SK-N-SH (cell line): ENCODE data around the gene WWOX. TPM values are rescaled to one million over a fixed set of nuclear protein-coding genes. Genes with fewer than 3 reads are reported as not detected.

Source experiments
- CTCF ChIA-PET: fragments of 300-600, 350-600 bp; formaldehyde crosslinking; extraction: SDS; loops from one replicate; lab custom pipeline; 2021; lab: Yijun Ruan, JAX
- POLR2A ChIA-PET: fragments of 350-600 bp; sonication (Branson Sonifier 250); formaldehyde crosslinking; extraction: SDS; loops from one replicate; lab custom pipeline; 2020; ENCODE audit warnings: antibody characterized with exemption, inconsistent platforms; lab: Yijun Ruan, JAX
- DNase-seq: peaks from one replicate; pipeline ENCODE4 v3.0.0; 2012
- H2AFZ ChIP-seq: fragments of 200-600 bp; sonication (generic); 2 replicates; pipeline ENCODE4 v1.8.1; 2016; ENCODE audit warnings: antibody characterized with exemption, mild to moderate bottlenecking, low read depth
- H3F3A ChIP-seq: fragments of 200-600 bp; sonication (generic); replicated peaks from 2 replicates; pipeline ENCODE3; 2016; ENCODE audit warnings: antibody characterized with exemption, mild to moderate bottlenecking; ENCODE audit not compliant: insufficient read depth
- H3K27ac ChIP-seq, 2 experiments: fragments of 200-500 bp in 1 of 2; fragments of 200-600 bp in 1 of 2; sonication (Bioruptor generic) in 1 of 2; sonication (generic), shearing (Covaris generic) in 1 of 2; 2 replicates each; pipeline versions ENCODE4 v1.5.1 to v1.6.1; 2014 to 2016; ENCODE audit warnings: low read depth in 2 of 2, inconsistent platforms in 1 of 2, low read length in 1 of 2, mild to moderate bottlenecking in 1 of 2, mixed read lengths in 1 of 2
- H3K27me3 ChIP-seq: fragments of 200-600 bp; sonication (generic), shearing (Covaris generic); 2 replicates; pipeline ENCODE4 v1.6.1; 2016; ENCODE audit warnings: mixed run types; ENCODE audit not compliant: insufficient read depth
- H3K36me3 ChIP-seq, 2 experiments: fragments of 200-500 bp in 1 of 2; fragments of 200-600 bp in 1 of 2; sonication (Bioruptor generic) in 1 of 2; sonication (generic) in 1 of 2; replicated peaks in 1 of 2; 2 replicates each; pipeline versions ENCODE3 to v1.5.1; 2014 to 2016; ENCODE audit warnings: low read length in 1 of 2, mild to moderate bottlenecking in 1 of 2; ENCODE audit not compliant: insufficient read depth in 2 of 2, control insufficient read depth in 1 of 2
- H3K4me1 ChIP-seq, 2 experiments: fragments of 200-500 bp in 1 of 2; fragments of 200-600 bp in 1 of 2; sonication (Bioruptor generic) in 1 of 2; sonication (generic), shearing (Covaris generic) in 1 of 2; 2 replicates each; pipeline versions ENCODE4 v1.5.1 to v1.6.1; 2014 to 2016; ENCODE audit warnings: low read depth in 1 of 2, low read length in 1 of 2, mixed run types in 1 of 2; ENCODE audit not compliant: insufficient read depth in 2 of 2, control insufficient read depth in 1 of 2
- H3K4me2 ChIP-seq: fragments of 200-600 bp; sonication (generic), shearing (Covaris generic); 2 replicates; pipeline ENCODE4 v1.6.1; 2017; ENCODE audit warnings: mixed run types
- H3K4me3 ChIP-seq, 2 experiments: fragments of 200-500 bp in 1 of 2; fragments of 200-600 bp in 1 of 2; sonication (Bioruptor generic) in 1 of 2; sonication (generic), shearing (Covaris generic) in 1 of 2; 2 replicates each; pipeline versions ENCODE4 v1.5.1 to v1.8.1; 2014 to 2016; ENCODE audit warnings: low read depth in 2 of 2, inconsistent platforms in 1 of 2, low read length in 1 of 2, mild to moderate bottlenecking in 1 of 2, mixed read lengths in 1 of 2, moderate library complexity in 1 of 2
- H3K79me2 ChIP-seq: fragments of 200-600 bp; sonication (generic); 2 replicates; pipeline ENCODE4 v1.8.1; 2017; ENCODE audit warnings: mild to moderate bottlenecking; ENCODE audit not compliant: insufficient read depth
- H3K9ac ChIP-seq: fragments of 200-600 bp; sonication (generic); 2 replicates; pipeline ENCODE4 v1.6.1; 2017; ENCODE audit warnings: mixed run types
- H3K9me2 ChIP-seq: fragments of 200-600 bp; sonication (generic); 2 replicates; pipeline ENCODE4 v1.6.1; 2017; ENCODE audit warnings: mixed run types
- H3K9me3 ChIP-seq: fragments of 200-600 bp; sonication (generic); 2 replicates; pipeline ENCODE4 v1.6.1; 2017; ENCODE audit warnings: mixed run types, mild to moderate bottlenecking, moderate library complexity
- H4K20me1 ChIP-seq: fragments of 200-600 bp; sonication (generic); 2 replicates; pipeline ENCODE4 v1.6.1; 2017; ENCODE audit warnings: mild to moderate bottlenecking, mixed run types; ENCODE audit not compliant: insufficient read depth
- CHD2 ChIP-seq: fragments of 150-350 bp; IDR thresholded peaks from 2 replicates; pipeline ENCODE4 v1.6.1; 2018; ENCODE audit warnings: low read length; ENCODE audit not compliant: partially characterized antibody
- CTCF ChIP-seq: fragments of 200-600 bp; sonication (generic); IDR thresholded peaks from 2 replicates; pipeline ENCODE4 v1.6.1; 2017; ENCODE audit warnings: antibody characterized with exemption, mild to moderate bottlenecking, moderate library complexity
- EP300 ChIP-seq, 2 experiments: IDR thresholded peaks; 2 replicates each; pipeline versions ENCODE4 v1.4.0 to v1.6.1; 2012; ENCODE audit warnings: borderline replicate concordance in 1 of 2, low read depth in 1 of 2, low read length in 1 of 2
- EZH2phosphoT487 ChIP-seq: fragments of 200-600 bp; sonication (generic); IDR thresholded peaks from 2 replicates; pipeline ENCODE4 v1.6.1; 2017; ENCODE audit warnings: low read depth, mixed run types, mild to moderate bottlenecking, antibody characterized with exemption, moderate library complexity, borderline replicate concordance
- FOSL2 ChIP-seq: IDR thresholded peaks from 2 replicates; pipeline ENCODE4 v1.4.0; 2012; ENCODE audit warnings: low read depth, mild to moderate bottlenecking, moderate library complexity, borderline replicate concordance
- FOXJ3 ChIP-seq: sonication (generic); formaldehyde crosslinking; IDR thresholded peaks from 2 replicates; pipeline ENCODE4 v1.5.1; 2020; ENCODE audit warnings: mild to moderate bottlenecking, missing genetic modification reagents
- FOXM1 ChIP-seq: IDR thresholded peaks from 2 replicates; pipeline ENCODE4 v1.4.0; 2012; ENCODE audit warnings: low read depth, mild to moderate bottlenecking
- GABPA ChIP-seq: IDR thresholded peaks from 2 replicates; pipeline ENCODE4 v1.4.0; 2012; ENCODE audit warnings: low read depth, mild to moderate bottlenecking
- JUND ChIP-seq: IDR thresholded peaks from 2 replicates; pipeline ENCODE4 v1.4.0; 2012
- MXI1 ChIP-seq: IDR thresholded peaks from 2 replicates; pipeline ENCODE4 v1.6.1; 2012; ENCODE audit warnings: mild to moderate bottlenecking, low read depth, low read length, improper control_type of control experiment
- NFIC ChIP-seq: IDR thresholded peaks from 2 replicates; pipeline ENCODE4 v1.4.0; 2012; ENCODE audit warnings: borderline replicate concordance
- NRF1 ChIP-seq: IDR thresholded peaks from 2 replicates; pipeline ENCODE4 v1.6.1; 2012; ENCODE audit warnings: low read depth, mild to moderate bottlenecking, low read length
- PBX3 ChIP-seq: IDR thresholded peaks from 2 replicates; pipeline ENCODE4; 2012
- RFX5 ChIP-seq: IDR thresholded peaks from 2 replicates; pipeline ENCODE4 v1.6.1; 2012; ENCODE audit warnings: mild to moderate bottlenecking, improper control_type of control experiment, low read length
- RXRA ChIP-seq: IDR thresholded peaks from 2 replicates; pipeline ENCODE4 v1.4.0; 2012; ENCODE audit warnings: low read depth, mild to moderate bottlenecking, borderline replicate concordance
- SIN3A ChIP-seq: IDR thresholded peaks from 2 replicates; pipeline ENCODE4 v1.6.1; 2012; ENCODE audit warnings: low read depth, mild to moderate bottlenecking, low read length, moderate library complexity, borderline replicate concordance
- TAF1 ChIP-seq: IDR thresholded peaks from 2 replicates; pipeline ENCODE4 v1.6.1; 2012; ENCODE audit warnings: low read depth, mild to moderate bottlenecking, low read length, moderate library complexity, borderline replicate concordance
- ZBTB33 ChIP-seq: IDR thresholded peaks from 2 replicates; pipeline ENCODE4 v1.4.0; 2012; ENCODE audit warnings: low read depth, borderline replicate concordance
- WGBS: methylation state at CpG from one replicate; pipeline ENCODE4 v1.1.6; 2017; ENCODE audit warnings: low lambda C conversion rate; 5-methylcytosine and 5-hydroxymethylcytosine counted together
- polyA plus RNA-seq, 3 experiments: library from polyadenylated mRNA; depleted of rRNA; stranded (reverse); fragments of >200 nt; gene quantifications; 2 replicates each; pipeline ENCODE4 v1.2.3, GENCODE V29; 2012
- TF ChIP-seq, protein P1 (sequence below): fragments of 150-350 bp; IDR thresholded peaks from 2 replicates; pipeline ENCODE4 v1.6.1; 2016; ENCODE audit warnings: mild to moderate bottlenecking, low read depth, low read length
- TF ChIP-seq, protein P2 (sequence below): fragments of 150-350 bp; IDR thresholded peaks from 2 replicates; pipeline ENCODE4 v1.6.1; 2017; ENCODE audit warnings: antibody characterized with exemption, low read length, low read depth, borderline replicate concordance

Gene WWOX
- polyA plus RNA-seq, 1 of the 3 experiments (the other 2 are of a cell fraction), result 10.8 TPM

DNA sequence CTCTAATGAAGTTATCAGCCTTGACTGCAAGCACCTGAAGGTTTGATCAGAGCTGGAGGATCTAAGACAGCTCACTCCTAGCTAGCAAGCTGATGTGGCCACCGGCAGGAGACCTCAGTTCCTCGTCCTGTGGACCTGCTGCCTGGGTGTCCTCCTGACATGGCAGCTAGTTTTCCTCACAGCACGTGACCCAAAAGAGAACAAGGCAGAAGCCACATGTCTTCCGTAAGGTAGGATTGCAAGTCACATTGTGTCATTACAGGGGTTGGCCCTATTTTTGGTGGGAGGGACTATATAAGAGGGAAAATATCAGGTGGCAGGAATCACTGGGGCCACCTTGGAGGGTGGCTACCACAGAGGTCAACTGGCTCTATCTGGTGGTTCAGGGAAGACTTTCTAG, 18.1 kb upstream of the WWOX start:
- Histone ChIP-seq H3K9me2 (no peaks in the 10 kb centered on the region), H2AFZ (no peak overlapping the region), H3K36me3 (no peaks in the 10 kb centered on the region), H3K4me1 (no peaks in the 10 kb centered on the region), H3K9me3 (no peaks in the 10 kb centered on the region), H4K20me1 (no peaks in the 10 kb centered on the region), H3K27ac (no peak overlapping the region), H3K4me2 (no peak overlapping the region), H3K27me3 (no peaks in the 10 kb centered on the region), H3F3A (no peaks in the 10 kb centered on the region), H3K4me3 (no peak overlapping the region), H3K9ac (no peak overlapping the region), H3K79me2 (no peaks in the 10 kb centered on the region)
- 60% methylated on average over 2 of the region's 4 CpGs for WGBS
- ChIA-PET CTCF (no interaction called here), POLR2A (no interaction called here)
- no peak for TF ChIP-seq PBX3
- TF ChIP-seq JUND, result no peak
- no peak for TF ChIP-seq CHD2
- TF ChIP-seq, protein P1, sequence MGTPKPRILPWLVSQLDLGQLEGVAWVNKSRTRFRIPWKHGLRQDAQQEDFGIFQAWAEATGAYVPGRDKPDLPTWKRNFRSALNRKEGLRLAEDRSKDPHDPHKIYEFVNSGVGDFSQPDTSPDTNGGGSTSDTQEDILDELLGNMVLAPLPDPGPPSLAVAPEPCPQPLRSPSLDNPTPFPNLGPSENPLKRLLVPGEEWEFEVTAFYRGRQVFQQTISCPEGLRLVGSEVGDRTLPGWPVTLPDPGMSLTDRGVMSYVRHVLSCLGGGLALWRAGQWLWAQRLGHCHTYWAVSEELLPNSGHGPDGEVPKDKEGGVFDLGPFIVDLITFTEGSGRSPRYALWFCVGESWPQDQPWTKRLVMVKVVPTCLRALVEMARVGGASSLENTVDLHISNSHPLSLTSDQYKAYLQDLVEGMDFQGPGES, result no peak
- no peak for TF ChIP-seq SIN3A
- TF ChIP-seq GABPA, result no peak
- TF ChIP-seq, protein P2, sequence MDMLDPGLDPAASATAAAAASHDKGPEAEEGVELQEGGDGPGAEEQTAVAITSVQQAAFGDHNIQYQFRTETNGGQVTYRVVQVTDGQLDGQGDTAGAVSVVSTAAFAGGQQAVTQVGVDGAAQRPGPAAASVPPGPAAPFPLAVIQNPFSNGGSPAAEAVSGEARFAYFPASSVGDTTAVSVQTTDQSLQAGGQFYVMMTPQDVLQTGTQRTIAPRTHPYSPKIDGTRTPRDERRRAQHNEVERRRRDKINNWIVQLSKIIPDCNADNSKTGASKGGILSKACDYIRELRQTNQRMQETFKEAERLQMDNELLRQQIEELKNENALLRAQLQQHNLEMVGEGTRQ, result no peak
- no peak for TF ChIP-seq FOXM1
- DNase-seq, result no peak

DNA sequence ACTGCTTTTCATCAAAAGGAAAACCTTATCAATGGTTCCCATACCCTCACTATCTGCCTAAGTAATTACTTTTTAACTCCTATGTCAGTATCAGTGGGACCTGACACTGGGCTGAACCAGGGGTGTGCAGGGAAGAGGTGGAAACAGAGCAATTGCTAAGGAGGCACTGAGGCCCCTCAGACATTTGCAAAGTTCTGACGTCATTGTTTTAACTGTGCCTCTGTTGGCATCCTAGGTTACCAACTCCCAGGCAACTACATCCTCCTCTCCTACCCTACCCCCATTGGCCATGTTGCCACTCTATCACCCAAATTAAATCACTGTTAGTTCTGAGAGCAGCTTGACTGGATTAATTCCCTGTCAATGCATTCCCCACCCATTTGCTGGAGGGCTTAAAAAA, 8.0 kb upstream of the WWOX start:
- H3K9me3 ChIP-seq, result no peaks in the 10 kb centered on the region
- H4K20me1 ChIP-seq, result no peaks in the 10 kb centered on the region
- DNase-seq, result no peak
- H3K27me3 ChIP-seq, result no peaks in the 10 kb centered on the region; the same call in 1 of the 2 replicates
- H3K36me3 ChIP-seq, result no peaks in the 10 kb centered on the region
- no peak overlapping the region for H2AFZ ChIP-seq
- H3K4me3 ChIP-seq, result no peak overlapping the region
- H3K9me2 ChIP-seq, result no peaks in the 10 kb centered on the region
- POLR2A ChIA-PET, result no interaction called here
- no peaks in the 10 kb centered on the region for H3F3A ChIP-seq
- no peak overlapping the region for H3K27ac ChIP-seq
- H3K4me2 ChIP-seq, result no peak overlapping the region
- H3K9ac ChIP-seq, result no peak overlapping the region
- H3K79me2 ChIP-seq, result no peaks in the 10 kb centered on the region
- WGBS, result 95% methylated on average over 1 of the region's 1 CpG
- CTCF ChIA-PET, result interaction anchor here (1.7 kb wide), 1 partner anchor 8 kb away, joined by 7 read pairs; the partner anchor contains the start of gene WWOX
- H3K4me1 ChIP-seq, result no peaks in the 10 kb centered on the region
- TF ChIP-seq TAF1 (no peak), EP300 (IDR thresholded peaks at IDR 0.05; ENCODE audit: borderline replicate concordance in 1 of 2, low read depth in 1 of 2, low read length in 1 of 2) (no peak), EZH2phosphoT487 (no peak), FOSL2 (no peak), CTCF (no peak), NRF1 (no peak), SIN3A (no peak), NFIC (no peak), MXI1 (no peak), RXRA (no peak), FOXJ3 (no peak), ZBTB33 (no peak), RFX5 (no peak), JUND (no peak), PBX3 (no peak)
